Sigmoid colon (tissue), 7 donors: ENCODE data around the gene SHC3. TPM values are rescaled to one million over a fixed set of nuclear protein-coding genes. Genes with fewer than 3 reads are reported as not detected.

Source experiments
- DNase-seq: peaks from one replicate; pipeline ENCODE4 v3.0.0-alpha.2; 2019
- H3K27ac ChIP-seq, 4 donors: fragments of 200-600 bp; sonication (generic); one replicate each; pipeline ENCODE4 v1.5.1; 2016 to 2019; ENCODE audit warnings: mild to moderate bottlenecking in 1 of 4
- H3K27me3 ChIP-seq, 3 donors: fragments of 200-600 bp; sonication (generic); one replicate each; pipeline ENCODE4 v1.5.1; 2019; ENCODE audit warnings: mild to moderate bottlenecking in 1 of 3
- H3K36me3 ChIP-seq, 4 donors: fragments of 200-600 bp; sonication (generic); one replicate each; pipeline ENCODE4 v1.5.1; 2016 to 2019
- H3K4me1 ChIP-seq, 4 donors: fragments of 200-600 bp; sonication (generic); one replicate each; pipeline ENCODE4 v1.5.1; 2017 to 2019
- H3K4me3 ChIP-seq, 4 donors: fragments of 200-600 bp; sonication (generic); one replicate each; pipeline ENCODE4 v1.5.1; 2017 to 2019; ENCODE audit warnings: mild to moderate bottlenecking in 2 of 4, moderate library complexity in 1 of 4
- H3K9me3 ChIP-seq, 4 donors: fragments of 200-600 bp in 3 of 4; sonication (generic) in 3 of 4; one replicate each; pipeline versions ENCODE4 v1.5.1 to v1.6.1; 2013 to 2019
- EP300 ChIP-seq, 4 donors: sonication (generic); formaldehyde crosslinking; IDR thresholded peaks; one replicate each; pipeline ENCODE4 v1.6.1; 2017; ENCODE audit warnings: antibody characterized with exemption in 4 of 4
- POLR2A ChIP-seq, 2 donors: fragments of 450-650 bp; IDR thresholded peaks; one replicate each; pipeline ENCODE4 v1.6.1; 2016; ENCODE audit warnings: antibody characterized with exemption in 2 of 2, mild to moderate bottlenecking in 2 of 2, moderate library complexity in 2 of 2
- POLR2AphosphoS5 ChIP-seq, 4 donors: sonication (generic); formaldehyde crosslinking; IDR thresholded peaks; one replicate each; pipeline ENCODE4 v1.6.1; 2017; ENCODE audit warnings: antibody characterized with exemption in 4 of 4
- WGBS, 2 donors: extraction: QIAGEN DNeasy Blood & Tissue Kit; methylation state at CpG; one replicate each; pipeline ENCODE4 v1.1.7; 2013; 5-methylcytosine and 5-hydroxymethylcytosine counted together
- intact Hi-C: fragments of 100-400 bp; cut with DNase I; formaldehyde crosslinking; loops from one replicate; pipeline ENCODE4 v1.15.1; 2023
- polyA plus RNA-seq, 3 donors: library from polyadenylated mRNA; stranded (reverse); fragments of 200-250 nt; gene quantifications; one replicate each; pipeline ENCODE4 v1.2.3, GENCODE V29; 2013
- total RNA-seq, 4 donors: library from RNA; depleted of rRNA; stranded (reverse); fragments of >200 nt; gene quantifications; one replicate each; pipeline ENCODE4 v1.1.0, GENCODE V29; 2016
- TF ChIP-seq, protein P1 (sequence below), 4 experiments: fragments of 450-650 bp in 3 of 4; fragments of 200-600 bp in 1 of 4; IDR thresholded peaks; one replicate each; pipeline ENCODE4 v1.5.1; 2016 to 2019; ENCODE audit warnings: antibody characterized with exemption in 4 of 4, mild to moderate bottlenecking in 3 of 4, moderate library complexity in 2 of 4
- donor health status: healthy with polysubstance abuse.
- donor health status: Bipolar disorder and iron deficiency.
- donor health status: healthy.

Gene SHC3
- total and polyA plus RNA-seq, 7 donors, result 0.32 to 14.7 (median 2.1) TPM; not detected in 1

DNA sequence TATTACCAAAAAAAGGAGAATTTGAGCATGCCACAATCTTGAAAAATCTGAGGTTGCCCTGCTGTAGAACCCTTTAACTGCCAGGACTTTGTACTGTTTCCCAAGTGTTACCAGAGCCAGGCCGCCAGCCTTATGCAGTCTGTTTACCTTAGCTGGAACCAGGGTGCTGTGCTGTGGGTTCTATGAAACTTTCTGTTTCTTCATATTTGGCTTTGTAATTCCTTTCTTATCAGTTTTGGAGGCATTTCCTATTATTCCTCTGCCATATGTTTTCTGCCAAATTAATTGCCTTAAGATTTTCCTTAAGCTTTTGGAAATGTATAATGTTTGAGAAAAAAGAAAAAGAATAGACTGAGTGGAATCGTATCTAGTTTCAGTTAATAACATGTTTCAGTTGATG lies 185.3 kb downstream of the SHC3 start:
- Histone ChIP-seq H3K4me1 (peaks cover 0 to 79% (median 53%) of the 10 kb centered on the region in 4 donors), H3K4me3 (peak overlapping the region; percentile 19 to 85 (median 71)), H3K9me3 (no peaks in the 10 kb centered on the region), H3K36me3 (no peaks in the 10 kb centered on the region), H3K27ac (peak overlapping the region in 2 of 4 donors; percentile 44 to 98), H3K27me3 (no peaks in the 10 kb centered on the region)
- no peak for DNase-seq
- intact Hi-C loops, result loop anchor here (10.0 kb wide), 1 partner anchor 799 kb away; no protein-coding TSS in a partner anchor
- 63 to 79% methylated on average over 2 of the region's 2 CpGs for WGBS, 2 donors
- no peak for TF ChIP-seq POLR2AphosphoS5 (IDR thresholded peaks at IDR 0.05)
- no peak for TF ChIP-seq POLR2A (IDR thresholded peaks at IDR 0.05)
- no peak for TF ChIP-seq EP300 (IDR thresholded peaks at IDR 0.05)
- TF ChIP-seq, protein P1, sequence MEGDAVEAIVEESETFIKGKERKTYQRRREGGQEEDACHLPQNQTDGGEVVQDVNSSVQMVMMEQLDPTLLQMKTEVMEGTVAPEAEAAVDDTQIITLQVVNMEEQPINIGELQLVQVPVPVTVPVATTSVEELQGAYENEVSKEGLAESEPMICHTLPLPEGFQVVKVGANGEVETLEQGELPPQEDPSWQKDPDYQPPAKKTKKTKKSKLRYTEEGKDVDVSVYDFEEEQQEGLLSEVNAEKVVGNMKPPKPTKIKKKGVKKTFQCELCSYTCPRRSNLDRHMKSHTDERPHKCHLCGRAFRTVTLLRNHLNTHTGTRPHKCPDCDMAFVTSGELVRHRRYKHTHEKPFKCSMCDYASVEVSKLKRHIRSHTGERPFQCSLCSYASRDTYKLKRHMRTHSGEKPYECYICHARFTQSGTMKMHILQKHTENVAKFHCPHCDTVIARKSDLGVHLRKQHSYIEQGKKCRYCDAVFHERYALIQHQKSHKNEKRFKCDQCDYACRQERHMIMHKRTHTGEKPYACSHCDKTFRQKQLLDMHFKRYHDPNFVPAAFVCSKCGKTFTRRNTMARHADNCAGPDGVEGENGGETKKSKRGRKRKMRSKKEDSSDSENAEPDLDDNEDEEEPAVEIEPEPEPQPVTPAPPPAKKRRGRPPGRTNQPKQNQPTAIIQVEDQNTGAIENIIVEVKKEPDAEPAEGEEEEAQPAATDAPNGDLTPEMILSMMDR (IDR thresholded peaks at IDR 0.05), result no peak

DNA sequence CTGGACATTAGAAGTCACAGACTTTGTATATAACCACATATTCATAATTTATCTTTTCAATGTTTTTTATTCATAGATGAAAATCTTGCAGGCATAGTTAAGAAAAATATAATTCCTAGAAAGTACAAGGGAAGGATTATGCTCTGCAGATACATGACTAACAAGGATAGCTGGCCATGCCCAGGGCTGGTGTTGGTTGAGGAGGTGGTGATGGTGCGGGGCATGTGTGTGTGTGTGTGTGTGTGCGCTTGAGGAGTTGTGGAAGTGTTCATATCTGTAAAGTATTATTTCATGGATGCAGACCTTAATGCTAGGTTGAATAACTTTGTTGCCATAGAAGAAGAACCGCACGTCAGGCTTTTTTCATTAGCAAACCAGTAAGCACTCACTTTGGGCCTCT lies 186.1 kb downstream of the SHC3 start:
- H3K27ac ChIP-seq, result peak overlapping the region in 2 of 4 donors; percentile 91 to 98
- H3K27me3 ChIP-seq, result no peaks in the 10 kb centered on the region
- no peaks in the 10 kb centered on the region for H3K36me3 ChIP-seq
- TF ChIP-seq POLR2AphosphoS5 (IDR thresholded peaks at IDR 0.05), result no peak
- TF ChIP-seq POLR2A (IDR thresholded peaks at IDR 0.05), result no peak
- no peak for TF ChIP-seq EP300 (IDR thresholded peaks at IDR 0.05)
- TF ChIP-seq, protein P1 (IDR thresholded peaks at IDR 0.05), result no peak
- DNase-seq, result no peak
- WGBS, 2 donors, result 82 to 86% methylated on average over 4 of the region's 4 CpGs
- H3K9me3 ChIP-seq, result no peaks in the 10 kb centered on the region
- intact Hi-C loops, result loop anchor here (10.0 kb wide), 1 partner anchor 798 kb away; no protein-coding TSS in a partner anchor
- H3K4me3 ChIP-seq, result peak overlapping the region; percentile 57 to 85 (median 74)
- H3K4me1 ChIP-seq, result peaks cover 0 to 72% (median 45%) of the 10 kb centered on the region in 4 donors

DNA sequence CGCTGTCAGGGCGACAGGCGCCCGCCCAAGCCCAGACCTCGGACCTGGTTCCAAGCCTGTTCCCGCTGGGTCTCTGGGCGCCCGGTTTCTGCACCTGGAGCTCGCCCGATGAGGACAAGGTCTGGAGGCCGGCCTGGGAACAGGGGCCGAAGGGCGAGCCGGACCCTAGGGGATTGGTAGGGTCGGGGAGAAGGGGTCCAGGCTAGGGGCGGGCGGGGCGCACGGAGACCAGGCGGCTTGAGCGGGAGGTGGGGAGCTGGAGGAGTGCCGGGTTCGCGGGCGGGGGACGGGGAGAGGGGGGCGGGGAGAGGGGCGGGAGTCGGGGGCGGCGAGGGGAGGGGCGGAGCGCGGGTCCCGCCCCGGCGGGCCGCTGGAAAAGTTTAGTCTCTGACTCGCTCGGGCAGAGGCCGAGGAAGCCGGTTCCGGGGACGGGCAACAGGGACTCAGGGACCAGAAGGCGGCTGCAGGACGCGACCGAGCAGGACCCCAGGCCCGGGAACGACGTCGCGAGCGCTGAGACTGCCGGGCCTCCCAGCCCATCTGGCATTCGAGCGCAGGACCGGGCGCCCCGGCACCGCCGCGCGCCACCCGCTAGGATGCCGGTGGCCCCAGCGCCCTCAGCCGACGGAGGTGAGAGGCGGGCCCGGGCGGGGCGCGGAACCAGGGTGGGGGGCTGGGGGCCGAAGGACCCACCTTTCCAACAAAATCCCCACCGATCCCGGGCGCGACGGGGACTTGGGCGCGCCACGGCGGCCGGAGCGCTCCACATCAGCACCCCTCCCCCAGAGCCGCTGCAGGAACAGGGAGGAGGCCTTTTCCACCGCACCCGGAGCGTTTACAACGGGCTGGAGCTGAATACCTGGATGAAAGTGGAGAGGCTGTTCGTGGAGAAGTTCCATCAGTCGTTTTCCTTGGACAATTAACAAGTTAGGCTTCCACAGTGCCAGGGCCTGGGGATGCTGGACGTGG lies 187.3 kb downstream of the SHC3 start, which contains the start of gene S1PR3:
Gene S1PR3, plus strand, starts transcription at position 403 of the 969 bp plus-strand sequence. CDS start 9,733 bp downstream, outside the sequence.
- H3K4me1 ChIP-seq, result peaks cover 0 to 59% (median 43%) of the 10 kb centered on the region in 4 donors
- WGBS, 2 donors, result 1 to 2% methylated on average over 94 of the region's 94 CpGs
- no peaks in the 10 kb centered on the region for H3K36me3 ChIP-seq
- peak within 1 kb of the TSS; percentile 57 to 85 (median 74) for H3K4me3 ChIP-seq
- no peaks in the 10 kb centered on the region for H3K9me3 ChIP-seq
- peak; percentile 83 for DNase-seq
- H3K27ac ChIP-seq, result peak within 1 kb of the TSS; percentile 76 to 98 (median 84)
- H3K27me3 ChIP-seq, result no peaks in the 10 kb centered on the region
- intact Hi-C loops, result loop anchor here (2.0 to 10.0 kb wide), 2 partner anchors 245 to 797 kb away; no protein-coding TSS in a partner anchor
- TF ChIP-seq, protein P1 (IDR thresholded peaks at IDR 0.05), result peak in 2 of 4 experiments; percentile 1 to 5
- TF ChIP-seq POLR2A (IDR thresholded peaks at IDR 0.05) (no peak), EP300 (IDR thresholded peaks at IDR 0.05) (no peak), POLR2AphosphoS5 (IDR thresholded peaks at IDR 0.05) (peak; percentile 62 to 91 (median 75))

DNA sequence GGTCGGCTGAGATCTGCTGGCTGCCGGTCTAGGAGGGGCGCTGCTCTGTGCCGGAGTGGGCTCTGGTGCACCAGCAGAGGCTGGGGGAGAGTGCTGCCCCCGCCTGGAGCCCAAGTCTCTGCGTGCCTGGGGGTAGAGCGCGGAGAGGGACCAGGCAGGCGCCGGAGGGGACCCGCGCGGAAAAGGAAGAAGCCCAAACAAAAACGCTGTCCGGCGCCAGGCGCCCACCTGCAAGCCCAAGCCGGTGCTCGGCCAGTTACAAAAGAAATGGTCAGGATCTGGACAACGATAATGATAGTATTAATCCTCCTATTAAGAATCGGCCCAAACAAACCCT lies 187.9 kb downstream of the SHC3 start:
- 33 to 48% methylated on average over 21 of the region's 21 CpGs for WGBS, 2 donors
- H3K36me3 ChIP-seq, result no peaks in the 10 kb centered on the region
- TF ChIP-seq POLR2A (IDR thresholded peaks at IDR 0.05), result no peak
- no peak for TF ChIP-seq EP300 (IDR thresholded peaks at IDR 0.05)
- TF ChIP-seq, protein P1 (IDR thresholded peaks at IDR 0.05), result no peak
- no peak for TF ChIP-seq POLR2AphosphoS5 (IDR thresholded peaks at IDR 0.05)
- no peaks in the 10 kb centered on the region for H3K9me3 ChIP-seq
- peak overlapping the region; percentile 57 to 85 (median 74) for H3K4me3 ChIP-seq
- peak overlapping the region; percentile 76 to 98 (median 84) for H3K27ac ChIP-seq
- intact Hi-C loops, result loop anchor here (2.0 to 10.0 kb wide), 2 partner anchors 244 to 796 kb away; no protein-coding TSS in a partner anchor
- peaks cover 0 to 57% (median 41%) of the 10 kb centered on the region in 4 donors for H3K4me1 ChIP-seq
- no peaks in the 10 kb centered on the region for H3K27me3 ChIP-seq
- no peak for DNase-seq
